ENCODE data around the gene ANK2. TPM values are rescaled to one million over a fixed set of nuclear protein-coding genes. Genes with fewer than 3 reads are reported as not detected.

Gene ANK2
- total RNA-seq, 2 donors from 2014 or later: 70.0 to 124 TPM

DNA sequence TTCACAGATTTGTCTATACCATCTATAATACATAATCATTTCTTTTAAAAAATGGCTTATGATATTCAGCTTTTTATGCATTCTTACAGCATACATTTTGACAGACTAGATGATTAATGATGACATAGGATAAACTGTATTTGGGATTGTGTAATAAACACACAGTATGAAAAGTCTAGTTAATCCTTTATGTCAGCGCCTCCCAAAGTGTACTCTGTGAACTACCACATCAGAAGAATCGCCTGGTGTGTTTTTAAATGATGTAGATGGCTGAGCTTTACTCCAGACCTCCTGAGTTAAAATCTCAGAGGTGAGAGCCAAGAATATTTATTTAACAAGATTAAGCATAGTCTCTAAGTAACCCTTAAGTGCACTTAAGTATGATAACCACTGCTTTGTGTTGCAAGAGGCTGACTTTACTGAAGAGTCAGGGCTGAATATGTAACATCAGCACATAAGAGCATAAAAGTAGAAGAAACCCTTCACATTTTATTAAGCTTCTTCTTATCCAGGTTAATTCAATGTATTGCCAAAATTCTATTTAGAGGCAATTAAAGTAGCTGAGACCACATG, 104.2 kb downstream of the ANK2 start:
- Histone ChIP-seq H3K9ac (ENCODE audit: extremely low read depth, low read length, poor library complexity, severe bottlenecking) (no peak overlapping the region), H3K4me1 (ENCODE audit: control insufficient read depth, insufficient read depth, low read length) (peaks cover 13% of the 10 kb centered on the region), H3K27me3 (ENCODE audit: control insufficient read depth, insufficient read depth, low read length, poor library complexity, severe bottlenecking) (no peaks in the 10 kb centered on the region), H3K27ac (ENCODE audit: low read depth, low read length) (no peak overlapping the region), H3K4me3 (ENCODE audit: low read length) (no peak overlapping the region), H3K36me3 (ENCODE audit: control insufficient read depth, insufficient read depth, low read length) (no peaks in the 10 kb centered on the region), H3K9me3 (ENCODE audit: control insufficient read depth, low read length) (no peaks in the 10 kb centered on the region)
- TF ChIP-seq, protein P1, sequence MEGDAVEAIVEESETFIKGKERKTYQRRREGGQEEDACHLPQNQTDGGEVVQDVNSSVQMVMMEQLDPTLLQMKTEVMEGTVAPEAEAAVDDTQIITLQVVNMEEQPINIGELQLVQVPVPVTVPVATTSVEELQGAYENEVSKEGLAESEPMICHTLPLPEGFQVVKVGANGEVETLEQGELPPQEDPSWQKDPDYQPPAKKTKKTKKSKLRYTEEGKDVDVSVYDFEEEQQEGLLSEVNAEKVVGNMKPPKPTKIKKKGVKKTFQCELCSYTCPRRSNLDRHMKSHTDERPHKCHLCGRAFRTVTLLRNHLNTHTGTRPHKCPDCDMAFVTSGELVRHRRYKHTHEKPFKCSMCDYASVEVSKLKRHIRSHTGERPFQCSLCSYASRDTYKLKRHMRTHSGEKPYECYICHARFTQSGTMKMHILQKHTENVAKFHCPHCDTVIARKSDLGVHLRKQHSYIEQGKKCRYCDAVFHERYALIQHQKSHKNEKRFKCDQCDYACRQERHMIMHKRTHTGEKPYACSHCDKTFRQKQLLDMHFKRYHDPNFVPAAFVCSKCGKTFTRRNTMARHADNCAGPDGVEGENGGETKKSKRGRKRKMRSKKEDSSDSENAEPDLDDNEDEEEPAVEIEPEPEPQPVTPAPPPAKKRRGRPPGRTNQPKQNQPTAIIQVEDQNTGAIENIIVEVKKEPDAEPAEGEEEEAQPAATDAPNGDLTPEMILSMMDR (conservative IDR thresholded peaks at IDR 0.05): peak; percentile 47
- DNase-seq: no peak
- Mint-ChIP-seq H3K4me3 (no peak overlapping the region), H3K9me3 (no peaks in the 10 kb centered on the region), H3K36me3 (ENCODE audit: low read depth) (peaks cover 18% of the 10 kb centered on the region), H3K27ac (no peak overlapping the region), H3K27me3 (ENCODE audit: insufficient read depth) (no peaks in the 10 kb centered on the region), H3K4me1 (peaks cover 24% of the 10 kb centered on the region)
- 84% methylated on average over 2 of the region's 2 CpGs; no CpG with 5 or more reads in 1 of the 2 experiments for WGBS, 2 experiments (ENCODE audit: insufficient coverage in 1 of 2, insufficient read length in 1 of 2)

GRCh38 chr4:113154281-113154680, 104.8 kb downstream of the ANK2 start:
- DNase-seq: no peak
- no peak overlapping the region for H3K27ac Mint-ChIP-seq
- H3K4me3 ChIP-seq (ENCODE audit: low read length): no peak overlapping the region
- TF ChIP-seq, protein P1 (conservative IDR thresholded peaks at IDR 0.05): no peak
- H3K27me3 ChIP-seq (ENCODE audit: control insufficient read depth, insufficient read depth, low read length, poor library complexity, severe bottlenecking): no peaks in the 10 kb centered on the region
- H3K4me1 Mint-ChIP-seq: peaks cover 19% of the 10 kb centered on the region
- no peaks in the 10 kb centered on the region for H3K36me3 ChIP-seq (ENCODE audit: control insufficient read depth, insufficient read depth, low read length)
- no CpG with 5 or more reads among the region's 1 CpG for WGBS, 2 experiments (ENCODE audit: insufficient coverage in 1 of 2, insufficient read length in 1 of 2)
- no peak overlapping the region for H3K4me3 Mint-ChIP-seq
- H3K9me3 ChIP-seq (ENCODE audit: control insufficient read depth, low read length): no peaks in the 10 kb centered on the region
- no peak overlapping the region for H3K9ac ChIP-seq (ENCODE audit: extremely low read depth, low read length, poor library complexity, severe bottlenecking)
- H3K27ac ChIP-seq (ENCODE audit: low read depth, low read length): no peak overlapping the region
- no peaks in the 10 kb centered on the region for H3K9me3 Mint-ChIP-seq
- H3K27me3 Mint-ChIP-seq (ENCODE audit: insufficient read depth): no peaks in the 10 kb centered on the region
- peaks cover 13% of the 10 kb centered on the region for H3K4me1 ChIP-seq (ENCODE audit: control insufficient read depth, insufficient read depth, low read length)
- H3K36me3 Mint-ChIP-seq (ENCODE audit: low read depth): peaks cover 15% of the 10 kb centered on the region

GRCh38 chr4:113157086-113157857, 107.8 kb downstream of the ANK2 start:
- H3K27ac ChIP-seq (ENCODE audit: low read depth, low read length): no peak overlapping the region
- H3K9me3 Mint-ChIP-seq: no peaks in the 10 kb centered on the region

More at GRCh38 chr4:113157086-113157857, 107.8 kb downstream of the ANK2 start:
- H3K27me3 ChIP-seq (ENCODE audit: control insufficient read depth, insufficient read depth, low read length, poor library complexity, severe bottlenecking): no peaks in the 10 kb centered on the region
- H3K9ac ChIP-seq (ENCODE audit: extremely low read depth, low read length, poor library complexity, severe bottlenecking): no peak overlapping the region
- no peaks in the 10 kb centered on the region for H3K9me3 ChIP-seq (ENCODE audit: control insufficient read depth, low read length)
- no peaks in the 10 kb centered on the region for H3K36me3 Mint-ChIP-seq (ENCODE audit: low read depth)
- no peak overlapping the region for H3K27ac Mint-ChIP-seq
- H3K4me1 ChIP-seq (ENCODE audit: control insufficient read depth, insufficient read depth, low read length): peaks cover 11% of the 10 kb centered on the region
- H3K4me3 Mint-ChIP-seq: no peak overlapping the region
- TF ChIP-seq, protein P1 (conservative IDR thresholded peaks at IDR 0.05): no peak
- H3K4me3 ChIP-seq (ENCODE audit: low read length): no peak overlapping the region
- no peaks in the 10 kb centered on the region for H3K36me3 ChIP-seq (ENCODE audit: control insufficient read depth, insufficient read depth, low read length)
- H3K27me3 Mint-ChIP-seq (ENCODE audit: insufficient read depth): no peaks in the 10 kb centered on the region
- H3K4me1 Mint-ChIP-seq: peaks cover 26% of the 10 kb centered on the region
- DNase-seq: peak; percentile 56
- 86 to 100% methylated on average over 1 to 2 of the region's 3 CpGs for WGBS, 2 experiments (ENCODE audit: insufficient coverage in 1 of 2, insufficient read length in 1 of 2)

All from endodermal cell (in vitro differentiated cells).